MCF 10A (cell line): ENCODE data around the gene ADARB2. TPM values are rescaled to one million over a fixed set of nuclear protein-coding genes. Genes with fewer than 3 reads are reported as not detected.
"Not testable (repeated sequence)": the region's sequence is repeated elsewhere in the genome, so short reads cannot be mapped to it uniquely, and the experiment has no call there.

Experiments
- BruUV-seq: library from RNA; stranded (reverse); fragments of 400-500 nt; replicated peaks from 2 replicates; lab custom pipeline; 2021; lab: Mats Ljungman, UMichigan
- CTCF ChIA-PET: fragments of 300-600 bp; sonication (Branson Sonifier 250); formaldehyde crosslinking; extraction: SDS; loops from one replicate; lab custom pipeline; 2021; ENCODE audit warnings: antibody characterized with exemption, inconsistent platforms; lab: Yijun Ruan, JAX
- POLR2A ChIA-PET: fragments of 300-600, 350-650 bp; sonication (Branson Sonifier 250); formaldehyde crosslinking; extraction: SDS; loops from one replicate; lab custom pipeline; 2020; ENCODE audit warnings: antibody characterized with exemption, inconsistent platforms; lab: Yijun Ruan, JAX
- DNase-seq: peaks from one replicate; pipeline ENCODE4 v3.0.0-alpha.2; 2018; ENCODE audit not compliant: unreplicated experiment
- H3K27ac Mint-ChIP-seq: one replicate; pipeline ENCODE4 v1.8.0; 2022; ENCODE audit warnings: mild to moderate bottlenecking, low read depth, mixed read lengths; ENCODE audit not compliant: unreplicated experiment
- H3K27me3 Mint-ChIP-seq: one replicate; pipeline ENCODE4 v1.8.0; 2022; ENCODE audit warnings: mixed read lengths; ENCODE audit not compliant: insufficient read depth, unreplicated experiment
- H3K36me3 Mint-ChIP-seq: one replicate; pipeline ENCODE4 v1.8.0; 2022; ENCODE audit warnings: mild to moderate bottlenecking, moderate library complexity, mixed read lengths; ENCODE audit not compliant: insufficient read depth, unreplicated experiment
- H3K4me1 Mint-ChIP-seq: one replicate; pipeline ENCODE4 v1.8.0; 2022; ENCODE audit warnings: mixed read lengths; ENCODE audit not compliant: insufficient read depth, unreplicated experiment
- H3K4me3 Mint-ChIP-seq: one replicate; pipeline ENCODE4 v1.8.0; 2022; ENCODE audit warnings: mild to moderate bottlenecking, moderate library complexity, mixed read lengths; ENCODE audit not compliant: unreplicated experiment
- H3K9me3 Mint-ChIP-seq: one replicate; pipeline ENCODE4 v1.8.0; 2022; ENCODE audit warnings: mixed read lengths; ENCODE audit not compliant: unreplicated experiment
- CTCF ChIP-seq: fragments of 200-600 bp; IDR thresholded peaks from one replicate; pipeline ENCODE4 v1.8.0; 2022; ENCODE audit warnings: antibody characterized with exemption, mild to moderate bottlenecking; ENCODE audit not compliant: unreplicated experiment
- intact Hi-C: fragments of 100-400 bp; cut with micrococcal nuclease; formaldehyde crosslinking; loops from 2 replicates; pipeline ENCODE4 v1.14.1; 2022
- total RNA-seq: library from RNA; stranded (reverse); gene quantifications from 2 replicates; pipeline ENCODE4 v1.2.3, GENCODE V29; 2022

The ADARB2 gene
- total RNA-seq, 1 experiment from 2014 or later, result 0.96 TPM

- Mint-ChIP-seq H3K27ac (no peak overlapping the region), H3K27me3 (peaks cover 11% of the 10 kb centered on the region), H3K4me1 (no peaks in the 10 kb centered on the region), H3K9me3 (no peaks in the 10 kb centered on the region), H3K4me3 (no peak overlapping the region), H3K36me3 (no peaks in the 10 kb centered on the region)
- ChIA-PET CTCF (no interaction called here), POLR2A (interaction anchor here (0.6 kb wide), 1 partner anchor 215 kb away, joined by 3 read pairs; no protein-coding TSS in a partner anchor)
- DNase-seq, result no peak
- no peak for TF ChIP-seq CTCF
- no TSS peak for BruUV-seq
- intact Hi-C loops, result no loop called here
Observed at GRCh38 chr10:1358147-1358546, 379.2 kb downstream of the ADARB2 start.

- TF ChIP-seq CTCF, result no peak
- ChIA-PET POLR2A (no interaction called here), CTCF (no interaction called here)
- H3K4me1 Mint-ChIP-seq, result no peaks in the 10 kb centered on the region
- peaks cover 11% of the 10 kb centered on the region for H3K27me3 Mint-ChIP-seq
- H3K4me3 Mint-ChIP-seq, result no peak overlapping the region
- no TSS peak for BruUV-seq
- H3K9me3 Mint-ChIP-seq, result no peaks in the 10 kb centered on the region
- DNase-seq, result no peak
- no peaks in the 10 kb centered on the region for H3K36me3 Mint-ChIP-seq
- intact Hi-C loops, result no loop called here
- H3K27ac Mint-ChIP-seq, result no peak overlapping the region
Observed at GRCh38 chr10:1356349-1356748, 381.0 kb downstream of the ADARB2 start.

DNA sequence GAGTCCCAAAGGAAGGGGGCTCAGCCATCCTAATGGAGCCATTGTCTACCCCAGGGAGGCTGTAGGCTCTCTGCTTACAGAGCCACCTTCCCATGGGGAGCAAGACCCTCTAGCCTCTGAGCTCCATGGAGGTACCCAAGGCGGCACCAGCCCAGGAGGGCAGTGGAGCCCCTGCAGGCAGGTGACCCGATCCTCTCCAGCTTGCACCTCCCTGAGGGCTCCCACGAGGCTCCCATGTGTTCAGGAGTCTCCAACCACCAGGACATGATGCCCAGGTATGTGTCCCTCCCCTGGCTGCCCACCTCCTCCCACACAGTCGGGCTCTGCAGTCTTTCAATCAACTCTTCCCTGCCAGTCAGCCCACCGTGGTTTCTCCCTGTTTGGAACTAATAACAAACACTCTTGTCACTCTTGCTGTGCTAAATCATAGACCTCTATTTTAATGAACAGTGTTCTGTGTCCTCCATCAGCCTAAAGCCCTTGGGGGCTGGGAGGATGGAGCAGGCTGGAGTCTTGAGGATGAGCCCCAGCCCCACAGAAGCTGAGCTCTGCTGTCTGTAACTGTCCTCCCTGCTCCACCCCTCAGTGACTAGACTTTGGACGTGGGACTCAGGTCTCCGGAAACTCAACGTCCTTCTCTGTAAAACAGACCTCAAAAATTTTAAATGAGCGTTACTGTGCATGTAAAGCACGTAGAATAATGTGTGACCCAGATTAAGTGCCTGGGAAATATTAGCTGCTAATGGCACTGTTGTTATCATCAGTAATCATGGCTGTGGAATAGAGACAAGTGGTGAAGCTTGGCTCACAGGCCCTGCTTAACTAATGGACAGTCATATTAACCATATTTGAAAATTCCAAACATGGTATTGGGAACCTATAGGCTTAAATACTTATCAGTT lies 382.3 kb downstream of the ADARB2 start:
- no TSS peak for BruUV-seq
- DNase-seq, result no peak
- POLR2A ChIA-PET, result no interaction called here
- CTCF ChIA-PET, result no interaction called here
- no peaks in the 10 kb centered on the region for H3K9me3 Mint-ChIP-seq
- H3K4me3 Mint-ChIP-seq, result no peak overlapping the region
- H3K27me3 Mint-ChIP-seq, result peaks cover 11% of the 10 kb centered on the region
- no peaks in the 10 kb centered on the region for H3K36me3 Mint-ChIP-seq
- H3K4me1 Mint-ChIP-seq, result no peaks in the 10 kb centered on the region
- no peak overlapping the region for H3K27ac Mint-ChIP-seq
- TF ChIP-seq CTCF, result no peak
- intact Hi-C loops, result no loop called here

DNA sequence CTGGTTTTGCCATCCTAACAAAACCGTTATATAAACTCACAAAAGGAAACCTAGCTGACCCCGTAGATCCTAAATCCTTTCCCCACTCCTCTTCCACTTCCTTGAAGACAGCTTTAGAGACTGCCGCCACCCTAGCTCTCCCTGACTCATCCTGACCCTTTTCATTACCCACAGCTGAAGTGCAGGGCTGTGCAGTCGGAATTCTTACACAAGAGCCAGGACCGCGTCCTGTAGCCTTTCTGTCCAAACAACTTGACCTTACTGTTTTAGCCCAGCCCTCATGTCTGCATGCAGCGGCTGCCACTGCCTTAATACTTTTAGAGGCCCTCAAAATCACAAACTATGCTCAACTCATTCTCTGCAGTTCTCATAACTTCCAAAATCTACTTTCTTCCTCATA lies 385.0 kb downstream of the ADARB2 start:
- BruUV-seq, H3K4me3 Mint-ChIP-seq, CTCF ChIA-PET, DNase-seq, H3K27me3 Mint-ChIP-seq, H3K27ac Mint-ChIP-seq, H3K36me3 Mint-ChIP-seq, H3K4me1 Mint-ChIP-seq, intact Hi-C loops, POLR2A ChIA-PET, H3K9me3 Mint-ChIP-seq: not testable (repeated sequence)
